Spinal cord (tissue), 10 donors: Measurements from ENCODE around the gene PPP2R5E. TPM values are rescaled to one million over a fixed set of nuclear protein-coding genes. Genes with fewer than 3 reads are reported as not detected.
A peak's percentile ranks its signal among the peaks of the same experiment; 100 is the strongest.

Experiments
- DNase-seq, 6 donors: peaks; one replicate each; pipeline versions ENCODE4 v3.0.0 to v3.0.0-alpha.2; 2013 to 2015; ENCODE audit warnings: low spot score in 6 of 6, low read depth in 4 of 6
- H3K27ac ChIP-seq: one replicate; pipeline ENCODE4 v1.5.1; 2013; ENCODE audit warnings: low read depth, low read length, control low read depth
- H3K27me3 ChIP-seq: one replicate; pipeline ENCODE4 v1.6.1; 2013; ENCODE audit warnings: low read length; ENCODE audit not compliant: control insufficient read depth, insufficient read depth
- H3K36me3 ChIP-seq: one replicate; pipeline ENCODE4 v1.6.1; 2013; ENCODE audit warnings: low read length; ENCODE audit not compliant: control insufficient read depth, insufficient read depth
- H3K4me1 ChIP-seq: one replicate; pipeline ENCODE4 v1.6.1; 2013; ENCODE audit warnings: low read length; ENCODE audit not compliant: control insufficient read depth, insufficient read depth
- H3K4me3 ChIP-seq: one replicate; pipeline ENCODE4 v1.5.1; 2013; ENCODE audit warnings: low read depth, low read length, control low read depth
- H3K9me3 ChIP-seq: one replicate; pipeline ENCODE4 v1.6.1; 2013; ENCODE audit warnings: low read length; ENCODE audit not compliant: control insufficient read depth, insufficient read depth
- WGBS: methylation state at CpG from one replicate; pipeline ENCODE4 v1.1.5; 2013; ENCODE audit warnings: missing lambda C conversion rate; ENCODE audit not compliant: insufficient coverage; 5-methylcytosine and 5-hydroxymethylcytosine counted together
- polyA plus RNA-seq, 2 donors: library from polyadenylated mRNA; unstranded; fragments of 120-200 nt; gene quantifications; one replicate each; pipeline ENCODE4 v1.2.1, GENCODE V29; 2013; ENCODE audit not compliant: insufficient read length in 2 of 2
- total RNA-seq, 2 donors: library from RNA; depleted of rRNA in 1 of 2; stranded (reverse); fragments of 120-200 nt in 1 of 2; fragments of >200 nt in 1 of 2; gene quantifications; one replicate each; pipeline versions ENCODE4 v1.2.3 to v1.2.4, GENCODE V29; 2013 to 2014
- donor health status: healthy.

The PPP2R5E gene
- total and polyA plus RNA-seq, 4 donors, result 22.0 to 47.5 (median 37.6) TPM

DNA sequence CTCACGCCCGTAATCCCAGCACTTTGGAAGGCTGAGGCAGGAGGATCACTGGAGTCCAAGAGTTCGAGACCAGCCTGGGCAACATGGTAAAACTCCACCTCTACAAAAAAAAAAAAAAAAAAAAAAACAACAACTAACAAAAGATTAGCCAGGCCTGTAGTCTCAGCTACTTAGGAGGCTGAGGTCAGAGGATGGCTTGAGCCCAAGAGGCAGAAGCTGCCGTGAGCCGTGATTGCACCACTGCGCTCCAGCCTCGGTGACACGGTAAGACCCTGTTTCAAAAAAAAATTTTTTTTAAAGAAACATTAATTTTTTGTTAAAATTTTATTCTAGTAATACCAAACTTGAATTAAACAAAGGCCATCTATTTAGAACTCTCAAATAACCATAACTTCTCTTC lies 77.8 kb downstream of the PPP2R5E start:
- Histone ChIP-seq H3K27me3 (no peaks in the 10 kb centered on the region), H3K36me3 (no peaks in the 10 kb centered on the region), H3K9me3 (no peaks in the 10 kb centered on the region), H3K4me1 (no peaks in the 10 kb centered on the region), H3K4me3 (no peak overlapping the region), H3K27ac (no peak overlapping the region)
- no CpG with 5 or more reads among the region's 8 CpGs for WGBS
- DNase-seq, result no peak

DNA sequence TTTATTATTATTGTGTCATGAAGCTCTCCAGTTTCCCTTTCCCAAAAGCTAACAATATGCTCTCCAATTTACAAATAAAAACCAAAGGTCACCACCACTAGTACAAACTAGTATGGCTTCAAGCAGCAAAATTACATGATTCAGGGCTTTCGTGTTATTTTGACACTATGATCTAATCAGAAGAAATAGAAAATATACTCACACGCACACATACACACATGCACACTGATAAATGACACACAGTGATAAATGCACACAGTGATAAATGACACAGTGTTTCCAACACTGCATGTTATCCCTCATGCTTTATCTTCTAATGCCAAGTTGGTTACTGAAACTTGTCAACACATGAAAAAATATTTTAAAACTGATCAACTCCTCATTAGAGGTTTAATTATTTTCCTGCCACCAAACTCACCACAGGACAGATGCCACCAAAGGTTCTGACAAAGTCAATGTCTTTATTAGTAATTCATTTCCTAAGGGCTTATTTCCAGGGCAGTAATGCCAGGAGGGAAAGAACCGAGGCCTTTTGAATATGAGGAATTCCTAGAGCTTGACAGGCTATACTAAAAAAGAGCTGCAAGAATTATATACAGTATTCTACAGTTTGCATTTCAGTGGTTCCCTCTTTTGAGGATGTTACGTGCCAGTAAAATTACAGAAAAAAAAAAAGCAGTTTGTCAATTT lies 82.4 kb downstream of the PPP2R5E start:
- H3K27me3 ChIP-seq, result no peaks in the 10 kb centered on the region
- peak in 1 of 6 donors; percentile 41 for DNase-seq
- no peak overlapping the region for H3K27ac ChIP-seq
- H3K9me3 ChIP-seq, result no peaks in the 10 kb centered on the region
- no peak overlapping the region for H3K4me3 ChIP-seq
- 57% methylated on average over 1 of the region's 4 CpGs for WGBS
- no peaks in the 10 kb centered on the region for H3K4me1 ChIP-seq
- H3K36me3 ChIP-seq, result no peaks in the 10 kb centered on the region

DNA sequence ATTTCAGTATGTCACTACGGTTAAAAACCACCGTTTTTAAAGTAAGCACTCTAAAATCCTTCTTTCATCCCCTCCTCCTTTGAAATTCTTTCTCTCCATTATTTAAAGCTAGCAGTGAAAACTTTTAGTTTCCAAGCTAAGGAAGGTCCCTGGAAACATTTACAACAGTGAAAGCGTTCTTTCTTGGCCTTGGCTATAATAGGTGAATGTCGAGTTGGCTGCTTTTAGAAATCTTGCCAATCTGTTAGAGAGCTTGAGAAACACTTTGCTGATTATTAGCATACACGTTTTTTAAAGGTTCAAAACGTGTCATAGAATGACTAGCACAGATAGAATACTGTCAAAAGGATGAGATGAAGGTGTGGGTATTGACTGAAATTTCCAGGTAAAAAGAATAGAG lies 83.4 kb downstream of the PPP2R5E start:
- Histone ChIP-seq H3K36me3 (no peaks in the 10 kb centered on the region), H3K4me3 (no peak overlapping the region), H3K4me1 (peaks cover 4% of the 10 kb centered on the region), H3K27me3 (no peaks in the 10 kb centered on the region), H3K9me3 (no peaks in the 10 kb centered on the region), H3K27ac (no peak overlapping the region)
- peak in 2 of 6 donors; percentile 21 to 24 for DNase-seq
- WGBS, result 40% methylated on average over 1 of the region's 6 CpGs

- H3K4me3 ChIP-seq, result no peak overlapping the region
- H3K4me1 ChIP-seq, result peaks cover 4% of the 10 kb centered on the region
- no peak overlapping the region for H3K27ac ChIP-seq
- H3K9me3 ChIP-seq, result no peaks in the 10 kb centered on the region
- DNase-seq, result no peak
- H3K27me3 ChIP-seq, result no peaks in the 10 kb centered on the region
- 100% methylated on average over 2 of the region's 4 CpGs for WGBS
- no peaks in the 10 kb centered on the region for H3K36me3 ChIP-seq
These were observed 85.7 kb downstream of the PPP2R5E start for GRCh38 chr14:63457498-63457897.

DNA sequence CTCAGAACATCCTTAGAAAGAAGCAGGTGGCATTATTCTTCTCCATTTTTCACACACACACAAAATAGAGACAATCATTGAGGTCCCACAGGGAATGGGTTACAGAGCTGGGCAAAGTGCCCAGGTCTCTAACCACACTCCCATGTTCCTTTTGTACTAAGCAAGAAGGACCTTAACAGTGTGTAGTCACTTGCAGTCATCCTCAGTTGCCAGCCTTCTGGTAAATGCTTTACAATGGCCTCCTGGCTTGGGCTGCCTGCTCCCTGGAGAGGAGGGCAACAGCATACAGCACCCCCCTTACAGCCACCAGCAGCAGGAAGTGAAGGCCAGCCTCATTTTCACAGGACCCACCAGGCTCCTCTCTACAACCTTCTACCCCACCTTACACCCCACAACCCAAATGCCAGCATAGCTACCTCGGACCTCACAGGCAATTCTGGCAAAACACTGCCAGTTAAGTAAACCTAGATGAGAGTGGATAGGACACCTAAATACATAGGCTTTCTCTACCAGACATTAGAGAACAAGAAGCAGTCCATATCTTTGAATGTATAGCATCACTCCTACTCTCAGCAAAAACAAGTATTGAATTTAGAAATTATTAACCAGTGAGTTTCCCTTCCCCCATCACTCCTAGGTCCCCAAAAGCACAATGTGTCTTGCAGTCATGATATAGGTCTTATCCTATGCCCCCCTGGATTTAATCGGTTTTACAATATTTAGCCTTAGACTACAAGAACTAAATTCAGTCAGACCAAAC lies 88.1 kb downstream of the PPP2R5E start:
- H3K9me3 ChIP-seq, result no peaks in the 10 kb centered on the region
- no peaks in the 10 kb centered on the region for H3K36me3 ChIP-seq
- H3K27ac ChIP-seq, result peak overlapping the region; percentile 12
- no peak overlapping the region for H3K4me3 ChIP-seq
- peak in 3 of 6 donors; percentile 18 to 62 (median 52) for DNase-seq
- H3K27me3 ChIP-seq, result no peaks in the 10 kb centered on the region
- WGBS, result no CpG with 5 or more reads among the region's 2 CpGs
- H3K4me1 ChIP-seq, result peaks cover 4% of the 10 kb centered on the region

GRCh38 chr14:63454436-63454835 lies 88.7 kb downstream of the PPP2R5E start:
- DNase-seq, result peak in 1 of 6 donors; percentile 81
- Histone ChIP-seq H3K4me3 (no peak overlapping the region), H3K9me3 (no peaks in the 10 kb centered on the region), H3K27ac (no peak overlapping the region), H3K4me1 (peaks cover 4% of the 10 kb centered on the region), H3K36me3 (no peaks in the 10 kb centered on the region), H3K27me3 (no peaks in the 10 kb centered on the region)
- WGBS, result 38% methylated on average over 1 of the region's 3 CpGs

DNA sequence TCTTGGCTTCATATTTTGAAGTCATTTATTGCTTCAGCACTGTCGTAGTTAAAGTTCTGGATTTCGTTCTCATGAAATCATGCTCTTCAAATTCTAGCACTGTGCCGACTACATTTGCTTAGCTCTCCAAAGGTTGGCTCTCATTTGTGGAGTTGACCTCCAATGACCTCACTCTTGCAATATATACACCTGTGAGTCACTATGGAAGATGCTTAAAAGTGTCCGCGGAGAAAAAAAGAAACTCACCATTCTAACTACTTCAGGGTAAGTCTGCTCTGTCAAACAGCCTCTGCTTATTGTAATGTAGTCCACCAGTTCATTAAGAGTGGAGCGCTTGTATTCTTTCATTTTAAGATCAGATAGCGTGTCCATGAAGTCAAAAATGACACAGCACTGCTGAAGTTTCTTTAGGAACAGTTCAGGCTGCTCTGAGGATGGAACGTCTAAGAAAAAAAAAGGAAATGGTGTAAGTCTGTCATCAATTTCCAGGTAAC lies 89.7 kb downstream of the PPP2R5E start:
- Histone ChIP-seq H3K9me3 (no peaks in the 10 kb centered on the region), H3K27ac (no peak overlapping the region), H3K4me1 (peaks cover 4% of the 10 kb centered on the region), H3K4me3 (no peak overlapping the region), H3K36me3 (no peaks in the 10 kb centered on the region), H3K27me3 (no peaks in the 10 kb centered on the region)
- no peak for DNase-seq
- WGBS, result 76% methylated on average over 3 of the region's 8 CpGs

GRCh38 chr14:63452796-63453195 lies 90.4 kb downstream of the PPP2R5E start:
- no peak for DNase-seq
- peaks cover 4% of the 10 kb centered on the region for H3K4me1 ChIP-seq
- no peaks in the 10 kb centered on the region for H3K36me3 ChIP-seq
- no peaks in the 10 kb centered on the region for H3K9me3 ChIP-seq
- no peak overlapping the region for H3K27ac ChIP-seq
- WGBS, result 85% methylated on average over 2 of the region's 3 CpGs
- H3K4me3 ChIP-seq, result no peak overlapping the region
- H3K27me3 ChIP-seq, result no peaks in the 10 kb centered on the region

GRCh38 chr14:63448841-63449240 lies 94.3 kb downstream of the PPP2R5E start:
- H3K4me1 ChIP-seq, result no peaks in the 10 kb centered on the region
- WGBS, result 100% methylated on average over 1 of the region's 3 CpGs
- H3K36me3 ChIP-seq, result no peaks in the 10 kb centered on the region
- no peaks in the 10 kb centered on the region for H3K27me3 ChIP-seq
- H3K4me3 ChIP-seq, result no peak overlapping the region
- no peak for DNase-seq
- H3K9me3 ChIP-seq, result no peaks in the 10 kb centered on the region
- H3K27ac ChIP-seq, result no peak overlapping the region

GRCh38 chr14:63444588-63444987 lies 98.6 kb downstream of the PPP2R5E start:
- no CpG with 5 or more reads among the region's 1 CpG for WGBS
- no peak overlapping the region for H3K4me3 ChIP-seq
- DNase-seq, result no peak
- H3K9me3 ChIP-seq, result no peaks in the 10 kb centered on the region
- H3K36me3 ChIP-seq, result no peaks in the 10 kb centered on the region
- H3K27me3 ChIP-seq, result no peaks in the 10 kb centered on the region
- no peaks in the 10 kb centered on the region for H3K4me1 ChIP-seq
- no peak overlapping the region for H3K27ac ChIP-seq
